ENCODE data around the gene BHLHE41.

GRCh38 chr12:26119391-26119989 lies 5.3 kb downstream of the BHLHE41 start:
- TF ChIP-seq CTCF (optimal IDR thresholded peaks at IDR 0.05 in 1 of 3, IDR thresholded peaks at IDR 0.05 in 1 of 3, conservative IDR thresholded peaks at IDR 0.05 in 1 of 3; ENCODE audit: extremely low read depth in 1 of 3, insufficient read depth in 2 of 3, low read length in 3 of 3) (peak; percentile 50 to 55 (median 55)), EZH2 (IDR thresholded peaks at IDR 0.05; ENCODE audit: low read length) (no peak)
